K562 (cell line): ENCODE measurements around the gene CNTN2. TPM values are rescaled to one million over a fixed set of nuclear protein-coding genes. Genes with fewer than 3 reads are reported as not detected.

ENCODE experiments used
- CBX2 ChIP-seq: fragments of 200-600 bp; sonication (generic); IDR thresholded peaks from one replicate; pipeline ENCODE4 v1.6.1; 2012; ENCODE audit warnings: mild to moderate bottlenecking, low read length, inconsistent platforms; ENCODE audit not compliant: insufficient read depth, poor library complexity, severe bottlenecking
- CBX3 ChIP-seq, 2 experiments: IDR thresholded peaks; 1 replicate in 1 of 2; 2 replicates in 1 of 2; pipeline ENCODE4 v1.6.1; 2012; ENCODE audit warnings: inconsistent platforms in 2 of 2, low read length in 2 of 2, borderline replicate concordance in 1 of 2, control low read depth in 1 of 2
- FIP1L1 ChIP-seq: fragments of 200-400 bp; formaldehyde crosslinking; IDR thresholded peaks from 2 replicates; pipeline ENCODE4 v1.6.1; 2018; ENCODE audit warnings: mild to moderate bottlenecking, low read depth, low read length; ENCODE audit not compliant: poor library complexity, severe bottlenecking
- FOXP4 ChIP-seq: sonication (generic); formaldehyde crosslinking; IDR thresholded peaks from 2 replicates; pipeline ENCODE4 v1.8.0; 2022; ENCODE audit warnings: mild to moderate bottlenecking, missing genetic modification reagents, borderline replicate concordance
- HDAC2 ChIP-seq: fragments of 450-650 bp; IDR thresholded peaks from 2 replicates; pipeline ENCODE4 v1.6.1; 2016; ENCODE audit warnings: mild to moderate bottlenecking
- HMBOX1 ChIP-seq: sonication (generic); IDR thresholded peaks from 2 replicates; pipeline ENCODE4 v1.6.1; 2016
- HMGXB4 ChIP-seq: sonication (generic); formaldehyde crosslinking; IDR thresholded peaks from 2 replicates; pipeline ENCODE4 v1.8.1; 2023; ENCODE audit warnings: mild to moderate bottlenecking, missing genetic modification reagents
- KDM4B ChIP-seq, 2 experiments: fragments of 450-650 bp in 1 of 2; sonication (generic) in 1 of 2; IDR thresholded peaks; 2 replicates each; pipeline ENCODE4 v1.6.1; 2016 to 2017; ENCODE audit warnings: borderline replicate concordance in 2 of 2, antibody characterized with exemption in 1 of 2, low read depth in 1 of 2, mild to moderate bottlenecking in 1 of 2
- MAFG ChIP-seq: fragments of 450-650 bp; conservative IDR thresholded peaks from 2 replicates; pipeline ENCODE4 v1.6.1; 2016; ENCODE audit warnings: missing genetic modification characterization, missing compliant biosample characterization
- MNT ChIP-seq, 2 experiments: fragments of 450-650 bp; conservative IDR thresholded peaks; 2 replicates each; pipeline ENCODE4 v1.6.1; 2017; ENCODE audit warnings: mild to moderate bottlenecking in 2 of 2, moderate library complexity in 2 of 2
- MYC ChIP-seq, 2 experiments: fragments of 250-450 bp in 1 of 2; sonication (Bioruptor Pico) in 1 of 2; IDR thresholded peaks; 2 replicates each; pipeline versions ENCODE4 v1.5.1 to v1.6.1; 2012 to 2021; ENCODE audit warnings: low read depth in 2 of 2, borderline replicate concordance in 1 of 2, improper control_type of control experiment in 1 of 2, low read length in 1 of 2, mild to moderate bottlenecking in 1 of 2, moderate library complexity in 1 of 2
- PHB ChIP-seq: fragments of 250-450 bp; sonication (Bioruptor Pico); IDR thresholded peaks from 2 replicates; pipeline ENCODE4 v1.5.0; 2021
- PHTF2 ChIP-seq: fragments of 250-450 bp; sonication (Bioruptor Pico); IDR thresholded peaks from 2 replicates; pipeline ENCODE4 v1.5.0; 2021; ENCODE audit warnings: mild to moderate bottlenecking
- PRDM10 ChIP-seq: fragments of 450-650 bp; IDR thresholded peaks from 2 replicates; pipeline ENCODE4 v1.6.1; 2018; ENCODE audit not compliant: partially characterized antibody
- SMARCA4 ChIP-seq: fragments of 450-650 bp; IDR thresholded peaks from 2 replicates; pipeline ENCODE4 v1.6.1; 2016
- USF1 ChIP-seq: sonication (generic); formaldehyde crosslinking; IDR thresholded peaks from 2 replicates; pipeline ENCODE4 v1.9.0; 2022; ENCODE audit warnings: mild to moderate bottlenecking, missing genetic modification reagents
- polyA plus RNA-seq, 8 experiments: library from polyadenylated mRNA; depleted of rRNA in 4 of 8; stranded (reverse) in 5 of 8; unstranded in 3 of 8; fragments of >200 nt; fragmentation: Nextera tagmentation in 2 of 8; fragmentation: Illumina TruSeq in 1 of 8; extraction: Ambion mirVana in 2 of 8; extraction: Trizol in 1 of 8; gene quantifications; 2 replicates each; pipeline versions ENCODE4 v1.2.1 to v1.2.3, GENCODE V29; 2011 to 2014; ENCODE audit warnings: inconsistent platforms in 1 of 8, missing spikeins in 1 of 8
- total RNA-seq, 7 experiments: library from RNA; depleted of rRNA in 6 of 7; stranded (reverse); fragments of >200 nt in 6 of 7; fragmentation: Illumina TruSeq in 2 of 7; extraction: Trizol in 2 of 7; gene quantifications; 2 replicates each; pipeline versions ENCODE4 v1.2.1 to v1.2.3, GENCODE V29; 2011 to 2021; ENCODE audit warnings: low replicate concordance in 1 of 7

CNTN2 gene
- total and polyA plus RNA-seq, 9 of the 15 experiments (the other 6 are each of a cell fraction or from before 2014, with no cell fraction given): not detected

GRCh38 chr1:205122489-205122882 lies 79.5 kb downstream of the CNTN2 start (continued):
- TF ChIP-seq HMGXB4 (no peak), PHTF2 (CRISPR knock-in tag) (no peak), HMBOX1 (peak; percentile 27), USF1 (CRISPR knock-in tag) (no peak), CBX3 (IDR thresholded peaks at IDR 0.05; ENCODE audit: borderline replicate concordance in 1 of 2, low read length in 2 of 2) (no peak), PRDM10 (no peak), FIP1L1 (no peak), FOXP4 (CRISPR knock-in tag) (no peak), HDAC2 (no peak), KDM4B (IDR thresholded peaks at IDR 0.05; ENCODE audit: borderline replicate concordance in 2 of 2, low read depth in 1 of 2) (no peak), PHB (CRISPR knock-in tag) (no peak), MAFG (tag) (no peak), SMARCA4 (peak; percentile 5; the same call in 1 of the 2 replicates), CBX2 (no peak), MYC (IDR thresholded peaks at IDR 0.05; ENCODE audit: low read depth, low read length) (no peak), MYC (CRISPR knock-in tag; IDR thresholded peaks at IDR 0.05; ENCODE audit: borderline replicate concordance, low read depth) (no peak), MNT (conservative IDR thresholded peaks at IDR 0.05) (no peak)
